Subcutaneous adipose tissue (tissue), 4 donors: ENCODE results near the gene TMEM233. TPM values are rescaled to one million over a fixed set of nuclear protein-coding genes. Genes with fewer than 3 reads are reported as not detected.

Experiments
- total RNA-seq, 4 donors: library from RNA; depleted of rRNA; stranded (reverse); fragments of >200 nt; gene quantifications; one replicate each; pipeline ENCODE4 v1.1.0, GENCODE V29; 2016
- TF ChIP-seq, protein P1 (sequence below): fragments of 450-650 bp; IDR thresholded peaks from one replicate; pipeline ENCODE4 v1.5.1; 2016; ENCODE audit warnings: low read depth, mild to moderate bottlenecking, control low read depth, antibody characterized with exemption, moderate library complexity

The TMEM233 gene
- total RNA-seq, 4 donors from 2014 or later, result 0.17 to 0.82 (median 0.41) TPM

DNA sequence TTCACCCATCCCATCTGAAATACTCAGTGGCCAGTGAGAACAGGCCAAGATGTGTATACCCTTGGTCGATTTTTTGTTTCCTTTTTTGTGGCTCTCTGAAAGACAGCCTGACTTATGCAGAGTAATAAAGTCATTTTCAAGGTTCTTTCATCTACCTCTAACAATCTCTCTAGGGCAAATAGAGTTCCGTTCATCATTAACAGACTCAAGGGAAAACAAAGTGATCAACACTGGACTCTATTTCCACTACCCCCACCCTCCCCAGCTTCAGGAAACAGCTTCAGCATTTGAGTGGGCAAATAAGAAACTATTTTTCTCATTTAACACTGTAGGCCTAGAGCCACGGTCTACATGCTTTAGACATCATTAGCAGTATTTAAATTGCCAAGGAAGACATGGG is 90.2 kb downstream of the TMEM233 start:
- TF ChIP-seq, protein P1, sequence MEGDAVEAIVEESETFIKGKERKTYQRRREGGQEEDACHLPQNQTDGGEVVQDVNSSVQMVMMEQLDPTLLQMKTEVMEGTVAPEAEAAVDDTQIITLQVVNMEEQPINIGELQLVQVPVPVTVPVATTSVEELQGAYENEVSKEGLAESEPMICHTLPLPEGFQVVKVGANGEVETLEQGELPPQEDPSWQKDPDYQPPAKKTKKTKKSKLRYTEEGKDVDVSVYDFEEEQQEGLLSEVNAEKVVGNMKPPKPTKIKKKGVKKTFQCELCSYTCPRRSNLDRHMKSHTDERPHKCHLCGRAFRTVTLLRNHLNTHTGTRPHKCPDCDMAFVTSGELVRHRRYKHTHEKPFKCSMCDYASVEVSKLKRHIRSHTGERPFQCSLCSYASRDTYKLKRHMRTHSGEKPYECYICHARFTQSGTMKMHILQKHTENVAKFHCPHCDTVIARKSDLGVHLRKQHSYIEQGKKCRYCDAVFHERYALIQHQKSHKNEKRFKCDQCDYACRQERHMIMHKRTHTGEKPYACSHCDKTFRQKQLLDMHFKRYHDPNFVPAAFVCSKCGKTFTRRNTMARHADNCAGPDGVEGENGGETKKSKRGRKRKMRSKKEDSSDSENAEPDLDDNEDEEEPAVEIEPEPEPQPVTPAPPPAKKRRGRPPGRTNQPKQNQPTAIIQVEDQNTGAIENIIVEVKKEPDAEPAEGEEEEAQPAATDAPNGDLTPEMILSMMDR, result no peak

DNA sequence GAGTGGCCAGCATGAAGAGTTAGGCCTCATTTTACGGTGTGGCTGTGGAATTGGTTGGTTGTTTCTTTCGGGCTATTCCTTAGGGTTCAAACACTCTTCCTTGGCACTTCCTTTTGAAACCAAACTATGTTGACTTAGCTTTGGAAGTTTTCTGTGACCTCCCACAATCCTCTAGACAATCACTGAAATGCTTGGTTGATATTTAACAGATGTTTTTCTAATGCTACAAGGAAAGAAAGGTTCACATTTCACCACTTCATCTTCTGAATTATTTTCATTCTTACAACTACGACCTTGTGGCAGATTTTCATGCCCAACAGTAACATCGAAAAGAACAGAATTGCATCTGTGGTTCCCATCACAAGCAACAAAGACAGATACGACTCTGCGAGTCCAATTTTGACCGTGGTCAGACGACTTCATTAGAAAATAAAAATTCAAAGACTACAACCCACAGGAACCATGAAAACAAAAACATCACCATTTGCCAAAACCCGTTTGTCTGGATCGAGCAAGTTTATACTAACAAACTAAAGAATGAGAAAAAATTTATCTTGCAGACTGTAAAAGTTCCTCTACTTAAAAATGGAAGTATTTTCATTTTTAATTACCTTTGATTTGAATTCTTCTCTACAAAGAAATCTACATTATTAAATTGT is 91.3 kb downstream of the TMEM233 start:
- TF ChIP-seq, protein P1, result no peak

GRCh38 chr12:119685375-119685774 is 91.8 kb downstream of the TMEM233 start:
- TF ChIP-seq, protein P1, result no peak

DNA sequence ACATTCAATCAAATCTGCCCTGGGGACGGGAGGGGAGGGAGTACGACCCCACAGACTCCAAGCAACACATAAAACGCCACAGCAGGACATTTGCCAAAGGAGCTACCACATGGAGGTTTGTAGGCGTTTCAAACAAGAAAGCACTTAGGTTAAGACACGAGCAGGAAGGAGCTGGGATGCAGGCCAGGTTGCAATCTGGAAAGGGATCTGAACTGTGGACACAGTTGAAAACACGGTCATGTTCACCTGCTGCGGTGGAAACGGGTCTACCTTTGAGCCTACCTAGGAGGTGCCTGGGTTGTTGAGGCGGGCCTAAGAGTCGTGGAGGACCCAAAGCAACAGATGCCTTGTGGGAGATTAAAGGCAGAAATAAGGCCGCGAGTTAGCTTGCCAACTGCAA is 92.8 kb downstream of the TMEM233 start:
- TF ChIP-seq, protein P1, result no peak

GRCh38 chr12:119686776-119687175 is 93.2 kb downstream of the TMEM233 start:
- TF ChIP-seq, protein P1, result no peak

DNA sequence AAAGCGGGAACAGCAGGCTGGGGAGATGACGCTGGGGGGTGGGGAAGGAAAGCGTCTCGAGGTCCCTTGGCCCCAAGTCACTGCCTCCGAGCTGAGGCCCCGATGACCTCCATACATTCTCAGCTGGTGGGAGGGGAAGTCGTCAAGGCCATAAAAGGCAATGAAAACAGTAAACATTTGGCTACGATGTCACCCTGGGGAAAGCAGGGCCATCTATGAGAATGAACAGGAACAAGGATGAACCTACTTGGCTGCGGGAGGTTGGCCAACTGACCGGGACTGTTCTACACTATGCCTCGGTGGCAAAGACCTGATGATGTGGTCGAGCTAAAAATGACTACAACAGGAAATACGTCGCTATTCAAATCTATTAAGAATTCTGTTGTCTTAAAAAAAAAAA is 93.8 kb downstream of the TMEM233 start:
- TF ChIP-seq, protein P1, result no peak

DNA sequence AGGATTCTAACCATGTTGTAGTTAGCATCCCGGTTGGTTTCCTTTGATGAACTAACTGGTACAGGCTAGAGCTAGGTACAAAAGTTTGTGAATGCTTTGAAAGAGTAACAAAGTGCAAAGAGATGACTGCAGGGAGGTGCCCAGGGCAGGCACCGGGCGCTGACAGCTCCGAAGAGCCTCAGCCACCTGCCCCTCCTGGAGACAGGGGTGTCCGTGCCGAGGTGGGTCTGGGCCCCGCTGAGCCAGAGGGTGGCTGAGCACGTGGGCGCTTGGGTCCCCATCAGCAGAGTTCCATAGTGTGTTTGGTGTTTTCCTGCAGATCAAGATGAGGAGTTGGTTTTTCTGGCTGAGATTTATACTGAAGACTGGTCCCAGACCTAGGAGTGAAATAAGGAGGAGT is 94.3 kb downstream of the TMEM233 start:
- TF ChIP-seq, protein P1, result no peak
